HG03175 (cell line): ENCODE data around the gene TMC5.
"Not testable (repeated sequence)": the region's sequence is repeated elsewhere in the genome, so short reads cannot be mapped to it uniquely, and the experiment has no call there.

Experiments
- ATAC-seq: cut with Tn5 transposase; IDR thresholded peaks from one replicate; pipeline ENCODE4 v1.9.1; 2021; ENCODE audit warnings: mild to moderate bottlenecking, moderate library complexity; ENCODE audit not compliant: unreplicated experiment

The TMC5 gene

GRCh38 chr16:19417640-19418039, at the start of gene TMC5:
Gene TMC5, plus strand, starts transcription at chr16:19417883. Its CDS starts 22,156 bp downstream, at chr16:19440039.
- no peak for ATAC-seq

- not testable (repeated sequence) for ATAC-seq
Observed at GRCh38 chr16:19372541-19372940, 45.1 kb upstream of the TMC5 start.

- no peak for ATAC-seq
Observed at GRCh38 chr16:19374402-19374801, 43.3 kb upstream of the TMC5 start.

GRCh38 chr16:19375561-19376158, 42.0 kb upstream of the TMC5 start:
- no peak for ATAC-seq

GRCh38 chr16:19377864-19378263, 39.8 kb upstream of the TMC5 start:
- no peak for ATAC-seq

GRCh38 chr16:19378511-19378910, 39.2 kb upstream of the TMC5 start:
- ATAC-seq, result no peak

- ATAC-seq, result no peak
Observed at GRCh38 chr16:19379838-19380237, 37.8 kb upstream of the TMC5 start.

- no peak for ATAC-seq
Observed at GRCh38 chr16:19380328-19380727, 37.4 kb upstream of the TMC5 start.

- no peak for ATAC-seq
Observed at GRCh38 chr16:19382084-19382801, 35.4 kb upstream of the TMC5 start.

- no peak for ATAC-seq
Observed at GRCh38 chr16:19382887-19383816, 34.5 kb upstream of the TMC5 start.

GRCh38 chr16:19384656-19385055, 33.0 kb upstream of the TMC5 start:
- no peak for ATAC-seq

- ATAC-seq, result no peak
Observed at GRCh38 chr16:19386525-19386924, 31.2 kb upstream of the TMC5 start.

GRCh38 chr16:19389246-19389645, 28.4 kb upstream of the TMC5 start:
- no peak for ATAC-seq

GRCh38 chr16:19391185-19391776, 26.4 kb upstream of the TMC5 start:
- not testable (repeated sequence) for ATAC-seq

- ATAC-seq, result no peak
Observed at GRCh38 chr16:19392352-19392751, 25.3 kb upstream of the TMC5 start.

- ATAC-seq, result no peak
Observed at GRCh38 chr16:19393226-19394111, 24.2 kb upstream of the TMC5 start.

GRCh38 chr16:19395646-19396267, 21.9 kb upstream of the TMC5 start:
- ATAC-seq, result not testable (repeated sequence)

GRCh38 chr16:19396555-19397011, 21.1 kb upstream of the TMC5 start:
- ATAC-seq, result no peak

GRCh38 chr16:19397373-19397772, 20.3 kb upstream of the TMC5 start:
- ATAC-seq, result not testable (repeated sequence)

GRCh38 chr16:19400711-19401110, 17.0 kb upstream of the TMC5 start:
- ATAC-seq, result no peak
